Left ventricle myocardium superior (tissue), 1 donor: Measurements from ENCODE around the gene TOX2. TPM values are rescaled to one million over a fixed set of nuclear protein-coding genes. Genes with fewer than 3 reads are reported as not detected.
"Not testable (repeated sequence)": the region's sequence is repeated elsewhere in the genome, so short reads cannot be mapped to it uniquely, and the experiment has no call there.

Source experiments
- ATAC-seq: fragments of 200-7000 bp; cut with Tn5 transposase; one replicate; pipeline ENCODE4 v1.9.1; 2020; ENCODE audit warnings: mild to moderate bottlenecking, moderate library complexity
- DNase-seq: peaks from one replicate; pipeline ENCODE4 v3.0.0-alpha.2; 2020
- intact Hi-C: fragments of 100-400 bp; cut with micrococcal nuclease; formaldehyde crosslinking; loops from one replicate; pipeline ENCODE4 v1.11.0; 2022
- total RNA-seq: library from RNA; stranded (reverse); fragmentation: NEBNext Ultra II Directional; extraction: Animal tissue kit (Norgen Biotek cat#: 25700); gene quantifications from one replicate; pipeline ENCODE4 v1.2.1, GENCODE V29; 2021
- donor health status: DM: no; HTN: yes; CAD: no; lungs with severe emphysema.

TOX2 gene
- total RNA-seq, 1 donor from 2014 or later: 0.47 TPM

DNA sequence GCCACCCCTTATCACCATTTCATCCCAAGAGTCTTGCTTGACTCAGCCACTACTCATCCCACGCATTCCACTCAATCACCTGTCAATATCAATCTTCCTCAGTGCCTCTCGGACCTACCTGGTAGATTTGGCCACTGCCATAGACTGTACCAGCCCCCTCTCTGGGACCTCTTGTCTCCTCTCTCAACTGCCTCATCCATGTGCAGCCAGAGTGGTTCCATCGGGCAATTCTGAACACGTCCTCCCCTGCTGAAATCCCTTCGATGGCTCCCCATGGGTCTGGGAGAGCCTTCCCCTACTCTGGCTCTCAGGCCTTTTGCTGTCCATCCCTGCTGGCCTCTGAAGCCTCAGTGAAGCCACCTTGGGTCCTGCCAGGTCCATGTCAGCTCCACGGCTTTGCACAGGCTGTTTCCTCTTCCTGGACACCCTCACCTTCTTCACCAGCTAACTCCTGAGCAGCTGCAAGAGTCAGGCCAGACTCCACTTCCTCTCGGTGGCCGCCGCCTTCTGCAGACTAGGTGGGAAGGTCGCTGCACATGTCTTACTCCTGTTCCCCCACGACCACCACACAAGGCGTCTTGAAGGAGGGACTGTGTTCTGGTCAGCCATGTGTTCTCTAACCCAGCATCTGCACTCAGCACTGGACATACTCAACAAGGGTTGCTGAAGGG is 120.4 kb downstream of the TOX2 start:
- intact Hi-C loops: no loop called here
- DNase-seq (no peak), ATAC-seq (no peak)

- intact Hi-C loops: no loop called here
- ATAC-seq (no peak), DNase-seq (no peak)
Measured at GRCh38 chr20:44035924-44036323, 121.3 kb downstream of the TOX2 start.

- DNase-seq: no peak
Measured at GRCh38 chr20:44036441-44036840, 121.8 kb downstream of the TOX2 start.

GRCh38 chr20:44038681-44039123 is 124.0 kb downstream of the TOX2 start:
- DNase-seq (no peak), ATAC-seq (no peak)
- intact Hi-C loops: no loop called here

More at GRCh38 chr20:44036441-44036840, 121.8 kb downstream of the TOX2 start:
- no peak for ATAC-seq
- intact Hi-C loops: no loop called here

GRCh38 chr20:44039147-44039546 is 124.5 kb downstream of the TOX2 start:
- no peak for DNase-seq
- intact Hi-C loops: no loop called here
- no peak for ATAC-seq

DNA sequence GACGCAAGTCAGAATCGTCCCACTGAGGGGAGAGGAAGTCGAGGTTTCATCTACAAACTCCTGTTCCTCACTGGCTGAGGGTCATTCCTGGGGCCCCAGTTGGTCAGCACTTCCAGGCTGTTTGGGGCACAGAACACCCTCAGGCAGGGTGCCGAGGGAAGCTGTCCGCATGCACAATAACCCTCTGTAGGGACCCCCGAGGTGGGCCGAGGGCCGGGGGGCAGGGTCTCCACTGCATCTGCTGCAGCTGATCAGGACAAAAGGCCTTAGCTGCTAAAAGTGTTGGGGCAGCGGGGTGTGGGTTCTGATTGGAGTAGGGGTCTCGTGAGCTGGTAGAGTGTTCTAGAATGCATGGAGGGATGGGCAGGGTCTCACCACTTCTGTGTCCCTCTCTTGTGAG is 125.1 kb downstream of the TOX2 start:
- DNase-seq (no peak), ATAC-seq (no peak)
- intact Hi-C loops: no loop called here

- ATAC-seq (no peak), DNase-seq (no peak)
- intact Hi-C loops: no loop called here
Measured at GRCh38 chr20:44040202-44040915, 125.7 kb downstream of the TOX2 start.

DNA sequence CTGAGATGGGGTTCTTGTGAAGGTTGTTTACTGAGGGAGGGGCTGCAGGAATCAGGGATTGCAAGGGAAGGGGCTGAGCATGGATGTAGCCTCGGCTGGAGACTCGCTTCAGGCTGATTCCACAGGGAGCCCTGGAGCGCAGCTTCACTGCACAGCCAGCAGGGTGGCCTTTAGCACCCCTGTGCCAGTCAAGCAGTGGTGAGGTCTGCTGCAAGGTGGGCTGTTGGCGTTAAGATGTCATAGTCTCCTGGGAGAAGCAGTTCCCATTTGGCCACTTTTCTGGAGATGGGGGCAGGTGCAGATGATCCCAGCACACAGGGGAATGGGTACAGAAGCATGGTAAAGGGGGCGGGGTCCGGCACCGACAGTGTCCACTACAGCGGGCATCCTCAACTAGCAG is 126.3 kb downstream of the TOX2 start:
- no peak for ATAC-seq
- intact Hi-C loops: no loop called here
- DNase-seq: no peak

DNA sequence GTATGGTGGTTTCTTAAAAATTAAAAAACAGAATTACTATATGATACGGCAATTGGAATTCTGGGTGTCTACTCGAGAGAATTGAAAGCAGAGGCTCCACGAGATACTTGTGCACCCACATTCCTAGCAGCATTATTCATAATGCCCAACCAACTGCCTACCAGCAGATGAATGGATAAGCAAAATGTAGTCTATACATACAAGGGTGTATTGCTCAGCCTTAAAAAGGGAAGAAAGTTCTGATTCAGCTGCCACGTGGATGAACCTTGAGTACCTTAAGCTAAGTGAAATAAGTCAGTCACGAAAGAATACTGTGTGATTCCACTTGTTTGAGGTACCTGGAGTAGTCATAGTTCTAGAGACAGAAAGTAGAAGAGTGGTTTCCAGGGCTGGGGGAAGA is 130.1 kb downstream of the TOX2 start:
- intact Hi-C loops, DNase-seq, ATAC-seq: not testable (repeated sequence)

DNA sequence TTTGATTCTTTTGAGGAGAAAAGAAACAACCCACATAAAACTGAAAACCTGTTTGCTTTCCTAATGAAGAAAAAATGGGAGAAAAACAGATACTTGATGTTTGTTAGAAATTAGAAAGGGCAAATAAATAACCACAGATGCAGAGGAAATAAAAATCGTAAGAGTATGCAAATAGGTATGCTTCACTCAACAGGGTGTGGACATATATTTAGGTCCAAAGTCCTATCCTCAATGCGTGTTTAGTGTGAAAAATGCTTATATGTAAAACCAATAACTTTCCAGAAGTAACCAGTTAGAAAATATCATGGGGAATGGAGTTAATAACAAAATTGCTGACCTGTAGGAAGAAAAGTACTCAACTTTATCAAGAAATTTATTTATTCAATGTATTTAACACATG is 135.7 kb downstream of the TOX2 start:
- DNase-seq: no peak
- intact Hi-C loops: no loop called here
- ATAC-seq: no peak

DNA sequence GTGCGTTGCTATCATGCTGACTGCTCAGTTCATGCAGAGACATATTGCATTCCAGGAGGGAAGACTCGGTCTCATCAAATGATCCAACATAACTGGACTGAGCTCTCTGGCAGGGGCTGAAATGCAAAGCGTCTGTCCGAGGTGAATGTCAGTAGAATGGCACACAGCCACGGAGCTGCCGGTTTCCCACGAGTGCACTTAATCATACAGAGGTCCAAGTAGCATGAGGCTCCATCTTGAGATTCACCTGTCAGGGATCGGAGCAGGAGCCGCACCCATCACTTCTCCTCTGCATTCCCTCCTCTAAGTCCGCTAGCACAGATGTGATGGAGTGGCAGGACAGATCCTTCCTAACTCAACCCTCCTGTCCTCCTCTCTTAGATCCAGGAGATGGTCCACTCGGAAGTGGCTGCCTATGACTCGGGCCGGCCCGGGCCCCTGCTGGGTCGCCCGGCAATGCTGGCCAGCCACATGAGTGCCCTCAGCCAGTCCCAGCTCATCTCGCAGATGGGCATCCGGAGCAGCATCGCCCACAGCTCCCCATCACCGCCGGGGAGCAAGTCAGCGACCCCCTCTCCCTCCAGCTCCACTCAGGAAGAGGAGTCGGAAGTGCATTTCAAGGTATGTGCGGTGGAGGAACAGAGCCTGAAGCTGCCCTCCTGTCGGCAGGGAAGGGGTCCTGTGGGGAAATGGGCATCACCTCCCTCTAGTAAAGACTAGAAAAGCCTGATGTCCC is 136.4 kb downstream of the TOX2 start:
- peak; percentile 10 for DNase-seq
- intact Hi-C loops: no loop called here
- ATAC-seq: no peak

DNA sequence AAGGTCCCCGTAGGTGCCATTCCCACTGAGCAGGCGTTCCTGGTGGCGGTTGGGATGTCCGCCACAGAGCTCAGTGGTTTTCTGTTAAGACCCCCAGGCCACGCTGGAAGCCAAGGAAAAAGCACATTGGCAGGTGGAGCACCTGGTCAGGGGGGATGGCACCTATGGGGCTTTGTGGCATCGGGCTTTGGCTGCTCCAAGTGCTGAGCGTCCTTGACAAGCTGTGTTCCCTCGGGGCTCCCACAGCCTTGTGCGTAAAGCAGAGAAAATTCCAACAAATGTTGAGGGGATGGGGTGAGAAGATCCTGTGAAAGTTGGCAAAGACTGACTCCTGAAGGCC is 137.0 kb downstream of the TOX2 start:
- intact Hi-C loops: no loop called here

DNA sequence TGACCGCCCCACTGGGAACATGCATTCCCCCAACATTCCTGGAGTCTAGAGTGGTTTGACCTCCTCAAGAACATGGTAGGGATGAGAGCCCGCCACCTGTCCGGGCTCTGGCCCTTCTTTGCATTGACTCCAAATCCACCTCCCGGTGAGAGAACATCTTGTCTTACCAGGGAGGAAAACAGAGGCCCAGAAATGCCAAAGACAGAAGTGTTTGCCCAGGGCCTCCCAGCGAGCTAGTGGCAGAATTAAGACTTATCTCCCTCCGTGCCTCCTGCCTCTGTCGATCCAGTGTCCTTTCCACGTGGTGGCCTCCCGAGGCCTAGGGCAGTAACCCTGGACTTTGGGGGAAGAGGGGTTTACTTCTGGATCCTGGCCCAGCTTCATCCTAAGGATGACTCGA is 137.5 kb downstream of the TOX2 start:
- ATAC-seq: no peak

More for the DNA sequence above, 137.0 kb downstream of the TOX2 start:
- DNase-seq: peak; percentile 15
- ATAC-seq: no peak

DNA sequence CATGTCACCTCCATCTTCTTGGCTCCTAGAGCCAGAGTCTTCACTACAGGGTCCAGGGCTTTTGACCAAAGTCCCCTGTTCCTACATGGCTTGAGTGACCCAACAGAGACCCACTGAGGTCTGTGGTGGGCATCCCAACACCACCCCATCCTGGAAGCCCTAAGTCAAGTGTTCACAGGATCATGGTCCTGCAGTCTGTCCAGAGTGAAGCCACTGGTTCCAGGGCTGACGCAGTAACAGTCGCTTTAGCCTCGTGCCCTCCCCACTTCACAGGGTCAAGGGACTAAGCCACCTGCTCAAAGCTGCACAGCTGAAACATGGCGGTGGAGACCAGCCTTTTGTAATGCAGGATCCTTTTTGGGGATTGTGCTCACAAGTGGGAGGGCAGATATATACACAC is 138.4 kb downstream of the TOX2 start:
- DNase-seq (no peak), ATAC-seq (no peak)
- intact Hi-C loops: no loop called here

More for the DNA sequence above, 137.5 kb downstream of the TOX2 start:
- intact Hi-C loops: no loop called here
- no peak for DNase-seq

DNA sequence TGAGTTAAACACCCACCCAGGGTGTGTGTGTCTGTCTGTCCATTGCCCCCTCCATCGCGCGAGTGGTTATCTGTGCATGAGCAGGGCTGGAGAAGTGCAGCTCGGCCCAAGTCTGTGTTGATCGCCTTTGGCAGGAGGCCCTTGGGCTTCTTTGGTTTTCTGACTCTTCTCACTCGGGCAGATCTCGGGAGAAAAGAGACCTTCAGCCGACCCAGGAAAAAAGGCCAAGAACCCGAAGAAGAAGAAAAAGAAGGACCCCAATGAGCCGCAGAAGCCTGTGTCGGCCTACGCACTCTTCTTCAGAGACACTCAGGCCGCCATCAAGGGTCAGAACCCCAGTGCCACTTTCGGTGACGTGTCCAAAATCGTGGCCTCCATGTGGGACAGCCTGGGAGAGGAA is 139.5 kb downstream of the TOX2 start:
- no peak for DNase-seq
- intact Hi-C loops: no loop called here
- no peak for ATAC-seq

DNA sequence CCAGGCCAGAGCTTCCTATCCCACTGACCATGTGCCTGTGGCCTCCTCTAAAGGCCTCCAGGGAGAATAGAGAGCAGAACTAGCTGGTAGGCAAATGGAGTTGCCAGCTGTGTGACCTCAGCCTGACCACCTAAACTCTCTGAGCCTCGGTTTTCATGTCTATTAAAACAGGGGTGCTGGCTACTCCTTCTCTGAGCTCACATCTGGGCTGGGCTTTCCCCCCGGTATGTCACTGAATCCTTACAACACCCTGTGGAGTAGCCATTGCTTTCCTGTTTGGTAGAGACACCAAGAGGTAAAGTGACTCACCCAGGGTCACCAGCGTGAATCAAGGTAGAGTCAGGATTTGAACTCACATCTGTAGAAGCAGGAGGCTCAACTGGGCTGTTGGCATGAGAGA is 140.2 kb downstream of the TOX2 start:
- intact Hi-C loops: no loop called here
- no peak for DNase-seq
- ATAC-seq: no peak

DNA sequence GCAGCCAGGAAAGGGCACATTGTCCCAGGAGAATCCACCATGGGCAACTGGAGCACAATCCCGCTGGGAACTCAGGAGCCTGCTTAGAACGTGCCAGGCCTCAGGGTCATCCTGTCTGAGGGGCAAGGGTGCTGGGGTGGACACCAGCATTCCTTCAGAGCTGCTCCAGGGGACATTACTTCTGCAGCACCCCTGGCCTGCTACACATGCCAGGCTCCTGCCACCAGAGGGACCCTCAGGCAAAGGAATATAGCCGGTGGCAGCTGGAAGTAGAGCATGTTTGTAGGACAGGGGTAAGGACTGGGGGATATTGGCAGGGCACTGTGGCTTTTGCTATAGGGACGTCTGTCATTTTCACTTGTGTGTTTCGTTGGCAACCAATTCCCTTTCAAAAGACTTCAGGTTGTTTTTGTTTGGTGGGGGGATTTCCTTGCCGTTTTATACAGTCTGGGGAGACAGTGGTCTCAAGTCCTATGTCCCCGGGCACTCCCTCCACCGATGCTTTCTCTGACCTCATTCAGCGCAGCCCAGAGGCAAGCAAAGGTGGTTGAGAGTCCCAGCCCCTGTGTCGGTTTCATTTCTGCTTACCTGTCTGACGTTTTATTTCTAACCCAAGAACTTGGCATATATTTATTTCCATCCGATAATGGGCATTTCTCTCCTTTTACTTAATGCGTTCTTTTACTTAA is 141.5 kb downstream of the TOX2 start:
- intact Hi-C loops: no loop called here
- ATAC-seq (peak; percentile 91), DNase-seq (peak; percentile 70)

DNA sequence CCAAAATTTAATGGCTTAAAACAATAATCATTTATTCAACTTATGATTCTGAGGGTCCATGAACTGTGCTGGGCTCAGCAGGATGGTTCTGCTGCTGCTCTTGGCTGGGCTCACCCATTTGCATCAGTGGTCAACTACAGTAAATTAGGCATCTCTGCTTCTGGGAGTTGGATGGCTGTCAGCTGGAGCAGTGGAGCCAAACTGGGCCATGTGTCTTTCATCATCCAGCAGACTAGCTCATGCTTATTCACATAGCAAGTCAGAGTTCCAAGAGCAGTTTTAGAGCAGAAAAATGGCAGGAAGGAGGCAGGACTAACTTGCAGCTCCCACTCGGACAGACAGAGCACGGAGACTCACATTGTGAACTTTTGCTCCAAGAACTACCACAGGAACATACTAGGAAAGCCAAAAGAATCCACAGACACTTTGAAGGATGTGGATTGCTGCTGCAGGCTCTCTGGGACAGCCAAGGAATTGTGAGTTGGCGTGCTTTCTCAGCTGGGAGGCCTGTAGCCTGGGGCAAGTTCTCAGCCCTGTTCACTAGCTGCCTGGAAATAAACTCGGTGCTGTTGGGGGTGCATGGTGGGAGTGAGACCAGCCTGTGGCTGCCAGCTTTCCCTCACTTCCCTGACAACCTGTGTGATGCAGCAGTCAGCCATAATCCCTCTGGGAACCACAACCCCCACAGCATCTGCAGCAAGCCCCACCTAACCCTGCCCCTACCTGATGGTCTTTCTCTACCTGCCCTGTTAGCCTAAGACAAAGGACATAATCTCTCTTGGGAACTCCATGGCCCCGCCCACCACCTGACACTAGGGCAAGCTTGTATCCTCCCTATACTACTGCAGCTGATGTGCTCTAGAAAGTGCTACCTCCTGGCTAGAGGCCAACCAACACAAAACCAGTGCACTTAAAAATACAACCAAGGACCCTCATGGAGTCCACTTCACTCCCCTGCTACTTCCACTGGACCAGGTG is 143.3 kb downstream of the TOX2 start:
- intact Hi-C loops: no loop called here
- ATAC-seq: peak; percentile 52
- DNase-seq: no peak
